K562 (cell line): ENCODE data around the gene ACY1.

Experiments used
- ATF3 ChIP-seq, 2 experiments: fragments of 450-650 bp in 1 of 2; sonication (generic) in 1 of 2; formaldehyde crosslinking in 1 of 2; IDR thresholded peaks in 1 of 2; conservative IDR thresholded peaks in 1 of 2; 2 replicates each; pipeline versions ENCODE4 v1.6.1 to v1.8.1; 2016 to 2023; ENCODE audit warnings: mild to moderate bottlenecking in 2 of 2, moderate library complexity in 2 of 2, inconsistent platforms in 1 of 2, missing genetic modification reagents in 1 of 2
- CREM ChIP-seq: IDR thresholded peaks from 2 replicates; pipeline ENCODE4 v1.6.1; 2014; ENCODE audit warnings: antibody characterized with exemption, low read depth
- CTCF ChIP-seq, 3 experiments: IDR thresholded peaks in 2 of 3; conservative IDR thresholded peaks in 1 of 3; 2 replicates each; pipeline ENCODE4 v1.5.1; 2011 to 2012; ENCODE audit warnings: low read length in 3 of 3, mild to moderate bottlenecking in 3 of 3, control low read depth in 2 of 3, improper control_type of control experiment in 1 of 3, inconsistent platforms in 1 of 3, low read depth in 1 of 3, mixed read lengths in 1 of 3, moderate library complexity in 1 of 3; ENCODE audit not compliant: insufficient read depth in 2 of 3
- EP300 ChIP-seq: IDR thresholded peaks from 2 replicates; pipeline ENCODE4 v1.6.1; 2012; ENCODE audit warnings: low read length, improper control_type of control experiment
- FOXJ3 ChIP-seq: sonication (generic); formaldehyde crosslinking; IDR thresholded peaks from 2 replicates; pipeline ENCODE4 v1.4.0; 2020; ENCODE audit warnings: mild to moderate bottlenecking, missing genetic modification reagents
- HNRNPUL1 ChIP-seq: fragments of 200-400 bp; formaldehyde crosslinking; IDR thresholded peaks from 2 replicates; pipeline ENCODE4 v1.6.1; 2017; ENCODE audit warnings: low read length
- MAX ChIP-seq: sonication (generic); formaldehyde crosslinking; IDR thresholded peaks from 2 replicates; pipeline ENCODE4 v1.9.0; 2022; ENCODE audit warnings: mild to moderate bottlenecking, missing genetic modification reagents
- MLLT1 ChIP-seq, 2 experiments: fragments of 450-650 bp; IDR thresholded peaks; 2 replicates each; pipeline ENCODE4 v1.6.1; 2016
- NCOA2 ChIP-seq, 2 experiments: fragments of 450-650 bp; IDR thresholded peaks; 2 replicates each; pipeline ENCODE4 v1.6.1; 2018; ENCODE audit warnings: mild to moderate bottlenecking in 2 of 2, moderate library complexity in 1 of 2; ENCODE audit not compliant: partially characterized antibody in 2 of 2
- POLR2A ChIP-seq: fragments of 450-650 bp; conservative IDR thresholded peaks from 2 replicates; pipeline ENCODE4 v1.6.1; 2016
- SMARCA4 ChIP-seq: fragments of 450-650 bp; IDR thresholded peaks from 2 replicates; pipeline ENCODE4 v1.6.1; 2016
- TCF7L2 ChIP-seq: fragments of 150-350 bp; IDR thresholded peaks from 2 replicates; pipeline ENCODE4 v1.6.1; 2016; ENCODE audit warnings: low read depth, mild to moderate bottlenecking, low read length, moderate library complexity
- ZNF354B ChIP-seq: fragments of 250-450 bp; sonication (Bioruptor Pico); IDR thresholded peaks from 2 replicates; pipeline ENCODE4 v1.4.0; 2020

- no peak for TF ChIP-seq EP300
- TF ChIP-seq POLR2A, result no peak
- no peak for TF ChIP-seq ZNF354B (CRISPR knock-in tag)
- TF ChIP-seq HNRNPUL1, result no peak
- no peak for TF ChIP-seq SMARCA4
- no peak for TF ChIP-seq NCOA2 (IDR thresholded peaks at IDR 0.05; ENCODE audit: partially characterized antibody in 2 of 2)
- TF ChIP-seq FOXJ3 (CRISPR knock-in tag), result no peak
- TF ChIP-seq CTCF (IDR thresholded peaks at IDR 0.05 in 2 of 3, conservative IDR thresholded peaks at IDR 0.05 in 1 of 3; ENCODE audit: insufficient read depth in 2 of 3, low read depth in 1 of 3, low read length in 3 of 3), result no peak
- TF ChIP-seq ATF3 (IDR thresholded peaks at IDR 0.05), result no peak
- no peak for TF ChIP-seq ATF3 (CRISPR knock-in tag; conservative IDR thresholded peaks at IDR 0.05)
- TF ChIP-seq MLLT1 (IDR thresholded peaks at IDR 0.05), result no peak
- no peak for TF ChIP-seq MAX (CRISPR knock-in tag)
- TF ChIP-seq TCF7L2, result no peak
- TF ChIP-seq CREM, result no peak
Observed at GRCh38 chr3:51955893-51956770, 27.2 kb upstream of the ACY1 start.
